Suprapubic skin (tissue), 2 donors: ENCODE measurements around the gene NUP62.

Experiments
- EP300 ChIP-seq: sonication (generic); formaldehyde crosslinking; IDR thresholded peaks from one replicate; pipeline ENCODE4 v1.6.1; 2017; ENCODE audit warnings: antibody characterized with exemption
- POLR2A ChIP-seq, 2 donors: fragments of 450-650 bp; IDR thresholded peaks; one replicate each; pipeline ENCODE4 v1.6.1; 2017; ENCODE audit warnings: antibody characterized with exemption in 2 of 2, mild to moderate bottlenecking in 2 of 2, moderate library complexity in 2 of 2

GRCh38 chr19:49878744-49879070, 50.6 kb downstream of the NUP62 start:
- no peak for TF ChIP-seq EP300
- no peak for TF ChIP-seq POLR2A (IDR thresholded peaks at IDR 0.05)
